Renal pelvis (tissue), 4 donors: ENCODE data around the gene IGF2BP3. TPM values are rescaled to one million over a fixed set of nuclear protein-coding genes. Genes with fewer than 3 reads are reported as not detected.
"Not testable (repeated sequence)": the region's sequence is repeated elsewhere in the genome, so short reads cannot be mapped to it uniquely, and the experiment has no call there.

Experiments
- DNase-seq: peaks from one replicate; pipeline ENCODE4 v3.0.0-alpha.2; 2013
- polyA plus RNA-seq, 3 donors: library from polyadenylated mRNA; unstranded; fragments of 120-200 nt; gene quantifications; one replicate each; pipeline ENCODE4 v1.2.1, GENCODE V29; 2013; ENCODE audit not compliant: insufficient read length in 3 of 3

Gene IGF2BP3
- polyA plus RNA-seq, 3 donors = 57.3 to 90.2 (median 72.1) TPM

- DNase-seq = no peak
Measured at GRCh38 chr7:23434147-23434917, 36.0 kb downstream of the IGF2BP3 start.

- DNase-seq = no peak
Measured at GRCh38 chr7:23431702-23432199, 38.5 kb downstream of the IGF2BP3 start.

GRCh38 chr7:23430893-23431259 lies 39.4 kb downstream of the IGF2BP3 start:
- no peak for DNase-seq

- DNase-seq = no peak
Measured at GRCh38 chr7:23426876-23427275, 43.4 kb downstream of the IGF2BP3 start.

- no peak for DNase-seq
Measured at GRCh38 chr7:23422909-23423308, 47.4 kb downstream of the IGF2BP3 start.

GRCh38 chr7:23422384-23422783 lies 47.9 kb downstream of the IGF2BP3 start:
- DNase-seq = no peak

- DNase-seq = no peak
Measured at GRCh38 chr7:23419845-23420244, 50.4 kb downstream of the IGF2BP3 start.

- DNase-seq = no peak
Measured at GRCh38 chr7:23419160-23419559, 51.1 kb downstream of the IGF2BP3 start.

- no peak for DNase-seq
Measured at GRCh38 chr7:23418046-23418445, 52.2 kb downstream of the IGF2BP3 start.

GRCh38 chr7:23415198-23415597 lies 55.1 kb downstream of the IGF2BP3 start:
- no peak for DNase-seq

- no peak for DNase-seq
Measured at GRCh38 chr7:23410446-23411183, 59.7 kb downstream of the IGF2BP3 start.

GRCh38 chr7:23406564-23406963 lies 63.7 kb downstream of the IGF2BP3 start:
- not testable (repeated sequence) for DNase-seq

GRCh38 chr7:23405240-23405618 lies 65.1 kb downstream of the IGF2BP3 start:
- DNase-seq = no peak

- DNase-seq = no peak
Measured at GRCh38 chr7:23404546-23405239, 65.6 kb downstream of the IGF2BP3 start.

GRCh38 chr7:23403970-23404369 lies 66.3 kb downstream of the IGF2BP3 start:
- DNase-seq = no peak

GRCh38 chr7:23398090-23398489 lies 72.2 kb downstream of the IGF2BP3 start:
- not testable (repeated sequence) for DNase-seq

- DNase-seq = no peak
Measured at GRCh38 chr7:23397241-23397640, 73.0 kb downstream of the IGF2BP3 start.

GRCh38 chr7:23396222-23397015 lies 73.9 kb downstream of the IGF2BP3 start:
- DNase-seq = no peak

- DNase-seq = no peak
Measured at GRCh38 chr7:23394488-23395171, 75.7 kb downstream of the IGF2BP3 start.

GRCh38 chr7:23393636-23394035 lies 76.7 kb downstream of the IGF2BP3 start:
- no peak for DNase-seq

GRCh38 chr7:23389701-23390100 lies 80.6 kb downstream of the IGF2BP3 start:
- no peak for DNase-seq
